Mucosa of rectum (tissue), 2 donors: ENCODE measurements around the gene ZNF8.
"Not testable (repeated sequence)": the region's sequence is repeated elsewhere in the genome, so short reads cannot be mapped to it uniquely, and the experiment has no call there.

ENCODE experiments used
- H3K27ac ChIP-seq, 2 donors: one replicate each; pipeline ENCODE4 v1.7.0; 2013; ENCODE audit warnings: inconsistent platforms in 2 of 2, low read depth in 2 of 2, low read length in 2 of 2
- H3K27me3 ChIP-seq, 2 donors: one replicate each; pipeline ENCODE4 v1.7.0; 2013; ENCODE audit warnings: low read length in 2 of 2; ENCODE audit not compliant: control insufficient read depth in 2 of 2, insufficient read depth in 2 of 2
- H3K36me3 ChIP-seq, 2 donors: one replicate each; pipeline ENCODE4 v1.7.0; 2013; ENCODE audit warnings: low read length in 2 of 2; ENCODE audit not compliant: control insufficient read depth in 2 of 2, insufficient read depth in 2 of 2
- H3K4me1 ChIP-seq, 2 donors: one replicate each; pipeline ENCODE4 v1.7.0; 2013; ENCODE audit warnings: low read length in 2 of 2, mild to moderate bottlenecking in 1 of 2; ENCODE audit not compliant: control insufficient read depth in 2 of 2, insufficient read depth in 2 of 2
- H3K4me3 ChIP-seq, 2 donors: one replicate each; pipeline ENCODE4 v1.7.0; 2013; ENCODE audit warnings: low read length in 2 of 2
- H3K9ac ChIP-seq, 2 donors: one replicate each; pipeline ENCODE4 v1.7.0; 2013; ENCODE audit warnings: low read length in 2 of 2, low read depth in 1 of 2, mild to moderate bottlenecking in 1 of 2
- H3K9me3 ChIP-seq, 2 donors: one replicate each; pipeline ENCODE4 v1.7.0; 2013; ENCODE audit warnings: low read length in 2 of 2; ENCODE audit not compliant: control insufficient read depth in 2 of 2
- donor health status: healthy.
- donor health status: Normal muscosa, but diverticular disease.

Gene ZNF8

GRCh38 chr19:58348080-58348479 is 69.3 kb downstream of the ZNF8 start:
- H3K9me3 ChIP-seq, H3K4me1 ChIP-seq, H3K36me3 ChIP-seq, H3K27me3 ChIP-seq, H3K27ac ChIP-seq: not testable (repeated sequence)
- H3K9ac ChIP-seq = peak overlapping the region in 1 of 2 donors; percentile 19
- peak overlapping the region; percentile 56 to 74 for H3K4me3 ChIP-seq

GRCh38 chr19:58349590-58349989 is 70.8 kb downstream of the ZNF8 start:
- Histone ChIP-seq H3K4me3 (no peak overlapping the region), H3K4me1 (no peaks in the 10 kb centered on the region), H3K27me3 (no peaks in the 10 kb centered on the region), H3K9ac (no peak overlapping the region), H3K27ac (no peak overlapping the region), H3K9me3 (no peaks in the 10 kb centered on the region), H3K36me3 (no peaks in the 10 kb centered on the region)

- H3K9ac ChIP-seq = no peak overlapping the region
- H3K4me3 ChIP-seq = no peak overlapping the region
- no peaks in the 10 kb centered on the region for H3K27me3 ChIP-seq
- H3K36me3 ChIP-seq = no peaks in the 10 kb centered on the region
- H3K9me3 ChIP-seq = no peaks in the 10 kb centered on the region
- no peak overlapping the region for H3K27ac ChIP-seq
- H3K4me1 ChIP-seq = no peaks in the 10 kb centered on the region
Measured at GRCh38 chr19:58350001-58350861, 71.5 kb downstream of the ZNF8 start.

- no peaks in the 10 kb centered on the region for H3K36me3 ChIP-seq
- no peaks in the 10 kb centered on the region for H3K4me1 ChIP-seq
- no peak overlapping the region for H3K4me3 ChIP-seq
- H3K27me3 ChIP-seq = no peaks in the 10 kb centered on the region
- no peak overlapping the region for H3K9ac ChIP-seq
- H3K9me3 ChIP-seq = no peaks in the 10 kb centered on the region
- H3K27ac ChIP-seq = no peak overlapping the region
Measured at GRCh38 chr19:58350871-58351557, 72.3 kb downstream of the ZNF8 start.

GRCh38 chr19:58351558-58351878 is 72.8 kb downstream of the ZNF8 start:
- H3K27ac ChIP-seq = no peak overlapping the region
- no peaks in the 10 kb centered on the region for H3K4me1 ChIP-seq
- no peaks in the 10 kb centered on the region for H3K36me3 ChIP-seq
- no peak overlapping the region for H3K9ac ChIP-seq
- H3K9me3 ChIP-seq = no peaks in the 10 kb centered on the region
- no peak overlapping the region for H3K4me3 ChIP-seq
- H3K27me3 ChIP-seq = no peaks in the 10 kb centered on the region

- Histone ChIP-seq H3K9me3 (no peaks in the 10 kb centered on the region), H3K4me1 (peaks cover 0 to 5% of the 10 kb centered on the region in 2 donors), H3K27ac (no peak overlapping the region), H3K36me3 (no peaks in the 10 kb centered on the region), H3K4me3 (no peak overlapping the region), H3K9ac (no peak overlapping the region), H3K27me3 (no peaks in the 10 kb centered on the region)
Measured at GRCh38 chr19:58351990-58352755, 73.4 kb downstream of the ZNF8 start.
